Neural progenitor cell (in vitro differentiated cells): ENCODE measurements around the gene TPRX2. TPM values are rescaled to one million over a fixed set of nuclear protein-coding genes. Genes with fewer than 3 reads are reported as not detected.

Experiments
- DNase-seq: peaks from one replicate; pipeline ENCODE4 v3.0.0-alpha.2; 2016; ENCODE audit warnings: low spot score
- H2AFZ ChIP-seq: fragments of 200-600 bp; sonication (generic); replicated peaks from 2 replicates; pipeline ENCODE4 v1.6.1; 2016; ENCODE audit warnings: antibody characterized with exemption
- H3F3A ChIP-seq: fragments of 200-600 bp; sonication (generic); 2 replicates; pipeline ENCODE4 v1.6.1; 2016; ENCODE audit warnings: antibody characterized with exemption, low read depth
- H3K27ac ChIP-seq: fragments of 200-600 bp; sonication (generic); 2 replicates; pipeline ENCODE4 v1.5.1; 2016; ENCODE audit warnings: mild to moderate bottlenecking
- H3K27me3 ChIP-seq: fragments of 200-600 bp; sonication (generic); 2 replicates; pipeline ENCODE4 v1.6.1; 2016; ENCODE audit warnings: mild to moderate bottlenecking, moderate library complexity
- H3K36me3 ChIP-seq: fragments of 200-600 bp; sonication (generic); 2 replicates; pipeline ENCODE4 v1.5.1; 2016
- H3K4me1 ChIP-seq: fragments of 200-600 bp; sonication (generic); 2 replicates; pipeline ENCODE4 v1.6.1; 2016; ENCODE audit warnings: mixed run types
- H3K4me2 ChIP-seq: fragments of 200-600 bp; sonication (generic); 2 replicates; pipeline ENCODE4 v1.6.1; 2016
- H3K4me3 ChIP-seq: fragments of 200-600 bp; sonication (generic); 2 replicates; pipeline ENCODE4 v1.5.1; 2016
- H3K79me2 ChIP-seq: fragments of 200-600 bp; sonication (generic); 2 replicates; pipeline ENCODE4 v1.6.1; 2016; ENCODE audit warnings: low read depth
- H3K9ac ChIP-seq: fragments of 200-600 bp; sonication (generic); 2 replicates; pipeline ENCODE4 v1.6.1; 2016
- H3K9me3 ChIP-seq: fragments of 200-600 bp; sonication (generic); 2 replicates; pipeline ENCODE4 v1.5.1; 2016; ENCODE audit warnings: low read depth
- H4K20me1 ChIP-seq: fragments of 200-600 bp; sonication (generic); 2 replicates; pipeline ENCODE4 v1.6.1; 2016; ENCODE audit warnings: low read depth
- H3K27ac Mint-ChIP-seq: 3 replicates; pipeline ENCODE4 v1.8.0; 2021; ENCODE audit warnings: mixed read lengths
- H3K27me3 Mint-ChIP-seq: 2 replicates; pipeline ENCODE4 v1.8.0; 2022; ENCODE audit warnings: low read depth, mild to moderate bottlenecking, inconsistent platforms, moderate library complexity, mixed read lengths; ENCODE audit not compliant: insufficient read depth
- H3K36me3 Mint-ChIP-seq: 3 replicates; pipeline ENCODE4 v1.8.0; 2021; ENCODE audit warnings: mixed read lengths
- H3K4me1 Mint-ChIP-seq: 3 replicates; pipeline ENCODE4 v1.8.0; 2021; ENCODE audit warnings: mixed read lengths
- H3K4me3 Mint-ChIP-seq: 3 replicates; pipeline ENCODE4 v1.8.0; 2021; ENCODE audit warnings: mild to moderate bottlenecking, moderate library complexity, mixed read lengths
- H3K9me3 Mint-ChIP-seq: 3 replicates; pipeline ENCODE4 v1.8.0; 2020; ENCODE audit warnings: mixed read lengths
- CTCF ChIP-seq: fragments of 200-600 bp; sonication (generic); IDR thresholded peaks from 2 replicates; pipeline ENCODE4 v1.5.1; 2017; ENCODE audit warnings: antibody characterized with exemption, mild to moderate bottlenecking
- EZH2 ChIP-seq: fragments of 200-600 bp; sonication (generic); IDR thresholded peaks from 2 replicates; pipeline ENCODE4 v1.6.1; 2017; ENCODE audit warnings: antibody characterized with exemption, mild to moderate bottlenecking, moderate library complexity
- EZH2phosphoT487 ChIP-seq: fragments of 200-600 bp; sonication (generic); IDR thresholded peaks from 2 replicates; pipeline ENCODE4 v1.6.1; 2017; ENCODE audit warnings: antibody characterized with exemption
- total RNA-seq: library from RNA; depleted of rRNA; stranded (reverse); fragments of >200 nt; gene quantifications from 2 replicates; pipeline ENCODE4 v1.2.3, GENCODE V29; 2015; ENCODE audit warnings: low replicate concordance

Gene TPRX2
- total RNA-seq, 1 donor from 2014 or later, result not detected

GRCh38 chr19:47895165-47895782, 36.2 kb downstream of the TPRX2 start:
- DNase-seq, result no peak
- Histone ChIP-seq H3K79me2 (no peaks in the 10 kb centered on the region), H3K36me3 (no peaks in the 10 kb centered on the region), H3F3A (peaks cover 24% of the 10 kb centered on the region), H4K20me1 (no peaks in the 10 kb centered on the region), H3K9me3 (no peaks in the 10 kb centered on the region), H3K4me3 (no peak overlapping the region), H2AFZ (no peak overlapping the region), H3K4me1 (peaks cover 7% of the 10 kb centered on the region), H3K27me3 (no peaks in the 10 kb centered on the region), H3K27ac (no peak overlapping the region), H3K4me2 (no peak overlapping the region), H3K9ac (no peak overlapping the region)
- H3K9me3 Mint-ChIP-seq, result peaks cover 2% of the 10 kb centered on the region
- no peaks in the 10 kb centered on the region for H3K36me3 Mint-ChIP-seq
- TF ChIP-seq CTCF, result no peak
- no peak for TF ChIP-seq EZH2phosphoT487
- TF ChIP-seq EZH2, result no peak
- H3K4me3 Mint-ChIP-seq, result no peak overlapping the region
- H3K4me1 Mint-ChIP-seq, result peaks cover 8% of the 10 kb centered on the region
- H3K27ac Mint-ChIP-seq, result no peak overlapping the region
- H3K27me3 Mint-ChIP-seq, result peaks cover 2% of the 10 kb centered on the region

GRCh38 chr19:47896019-47896418, 37.0 kb downstream of the TPRX2 start:
- Histone ChIP-seq H3K27ac (no peak overlapping the region), H3K36me3 (no peaks in the 10 kb centered on the region), H3K4me3 (no peak overlapping the region), H3K9ac (no peak overlapping the region), H3K4me2 (no peak overlapping the region), H3K79me2 (no peaks in the 10 kb centered on the region), H3K4me1 (peaks cover 7% of the 10 kb centered on the region), H3K9me3 (no peaks in the 10 kb centered on the region), H2AFZ (no peak overlapping the region), H3K27me3 (no peaks in the 10 kb centered on the region), H4K20me1 (no peaks in the 10 kb centered on the region), H3F3A (peaks cover 19% of the 10 kb centered on the region)
- Mint-ChIP-seq H3K9me3 (peaks cover 2% of the 10 kb centered on the region), H3K27ac (no peak overlapping the region), H3K36me3 (no peaks in the 10 kb centered on the region), H3K4me3 (no peak overlapping the region), H3K4me1 (peaks cover 8% of the 10 kb centered on the region), H3K27me3 (peaks cover 2% of the 10 kb centered on the region)
- TF ChIP-seq EZH2 (no peak), EZH2phosphoT487 (no peak), CTCF (no peak)
- no peak for DNase-seq

GRCh38 chr19:47896773-47897172, 37.7 kb downstream of the TPRX2 start:
- no peak for DNase-seq
- H3K27ac ChIP-seq, result no peak overlapping the region
- no peaks in the 10 kb centered on the region for H3K36me3 Mint-ChIP-seq
- no peaks in the 10 kb centered on the region for H3K36me3 ChIP-seq
- peaks cover 8% of the 10 kb centered on the region for H3K4me1 Mint-ChIP-seq
- H3K9me3 Mint-ChIP-seq, result peaks cover 2% of the 10 kb centered on the region
- H3K4me1 ChIP-seq, result peaks cover 3% of the 10 kb centered on the region
- no peak overlapping the region for H3K9ac ChIP-seq
- H3K4me3 ChIP-seq, result no peak overlapping the region
- no peak overlapping the region for H2AFZ ChIP-seq
- H3K27ac Mint-ChIP-seq, result no peak overlapping the region
- no peaks in the 10 kb centered on the region for H3K9me3 ChIP-seq
- H3K27me3 Mint-ChIP-seq, result peaks cover 4% of the 10 kb centered on the region
- TF ChIP-seq EZH2phosphoT487 (no peak), CTCF (no peak), EZH2 (no peak)
- H3K4me2 ChIP-seq, result no peak overlapping the region
- peaks cover 12% of the 10 kb centered on the region for H3F3A ChIP-seq
- no peaks in the 10 kb centered on the region for H3K79me2 ChIP-seq
- H3K27me3 ChIP-seq, result no peaks in the 10 kb centered on the region
- H3K4me3 Mint-ChIP-seq, result no peak overlapping the region
- no peaks in the 10 kb centered on the region for H4K20me1 ChIP-seq
